K562 (cell line): ENCODE measurements around the gene CCDC3. TPM values are rescaled to one million over a fixed set of nuclear protein-coding genes. Genes with fewer than 3 reads are reported as not detected.

Experiments used
- ATAC-seq: fragments of 200-7000 bp; cut with Tn5 transposase; 3 replicates; pipeline ENCODE4 v1.9.1; 2020; ENCODE audit warnings: moderate library complexity
- BruUV-seq: library from RNA; stranded (reverse); fragments of 400-500 nt; replicated peaks from 2 replicates; lab custom pipeline; 2021; lab: Mats Ljungman, UMichigan
- CTCF ChIA-PET: fragments of 300-600 bp; formaldehyde crosslinking; extraction: SDS; loops from one replicate; lab custom pipeline; 2021; ENCODE audit warnings: low intra/inter-chr PET ratio; lab: Yijun Ruan, JAX
- POLR2A ChIA-PET: fragments of 300-600, 350-650 bp; sonication (Branson Sonifier 250); formaldehyde crosslinking; extraction: SDS; loops from one replicate; lab custom pipeline; 2021; ENCODE audit warnings: antibody characterized with exemption, inconsistent platforms; lab: Yijun Ruan, JAX
- DNase-seq, 4 experiments: peaks; one replicate each; pipeline versions ENCODE4 v3.0.0 to v3.0.0-alpha.2; 2011 to 2018; ENCODE audit warnings: low spot score in 3 of 4, mixed read lengths in 3 of 4; ENCODE audit errors: extremely low read depth in 1 of 4
- FAIRE-seq: peaks from 2 replicates; lab custom pipeline; 2011; peaks lifted over from hg19 to GRCh38; lab: Jason Lieb, UNC
- H2AFZ ChIP-seq: 2 replicates; pipeline ENCODE4 v1.6.0; 2011; ENCODE audit warnings: low read depth, low read length, control low read depth, inconsistent platforms
- H3K27ac ChIP-seq: fragments of 200-600 bp; 3 replicates; pipeline ENCODE4 v1.8.0; 2011; ENCODE audit warnings: low read depth, mild to moderate bottlenecking, control low read depth, inconsistent platforms, low read length, moderate library complexity, mixed read lengths; ENCODE audit errors: extremely low read depth
- H3K27me3 ChIP-seq, 2 experiments: fragments of 300-600 bp in 1 of 2; 2 replicates in 1 of 2; 3 replicates in 1 of 2; pipeline versions ENCODE4 v1.6.0 to v1.8.0; 2011; ENCODE audit warnings: inconsistent platforms in 2 of 2, low read length in 2 of 2, mild to moderate bottlenecking in 1 of 2, mixed read lengths in 1 of 2, moderate library complexity in 1 of 2; ENCODE audit not compliant: control insufficient read depth in 2 of 2, insufficient read depth in 2 of 2
- H3K36me3 ChIP-seq: fragments of 300-600 bp; 3 replicates; pipeline ENCODE4 v1.8.0; 2011; ENCODE audit warnings: mild to moderate bottlenecking, low read length, inconsistent platforms; ENCODE audit not compliant: control insufficient read depth, insufficient read depth
- H3K4me1 ChIP-seq, 2 experiments: fragments of 200-600 bp in 1 of 2; replicated peaks in 1 of 2; 2 replicates in 1 of 2; 3 replicates in 1 of 2; pipeline versions ENCODE4 v1.5.1 to v1.8.0; 2011; ENCODE audit warnings: inconsistent platforms in 2 of 2, low read length in 2 of 2, mild to moderate bottlenecking in 1 of 2, mixed read lengths in 1 of 2, moderate library complexity in 1 of 2; ENCODE audit not compliant: control insufficient read depth in 2 of 2, insufficient read depth in 2 of 2
- H3K4me2 ChIP-seq: 2 replicates; pipeline ENCODE4 v1.6.1; 2011; ENCODE audit warnings: low read length, control low read depth, inconsistent platforms, mixed read lengths; ENCODE audit not compliant: insufficient read depth
- H3K4me3 ChIP-seq: fragments of 200-600 bp; sonication (generic), shearing (Covaris generic); 2 replicates; pipeline ENCODE4 v1.5.1; 2016; ENCODE audit warnings: control low read depth, inconsistent platforms
- H3K79me2 ChIP-seq: fragments of 200-600 bp; 3 replicates; pipeline ENCODE4 v1.8.0; 2011; ENCODE audit warnings: low read length, inconsistent platforms; ENCODE audit not compliant: control insufficient read depth, insufficient read depth
- H3K9ac ChIP-seq, 2 experiments: 2 replicates each; pipeline versions ENCODE4 v1.6.0 to v1.6.1; 2011; ENCODE audit warnings: low read depth in 2 of 2, low read length in 2 of 2, control low read depth in 1 of 2, inconsistent platforms in 1 of 2, mild to moderate bottlenecking in 1 of 2, mixed read lengths in 1 of 2; ENCODE audit not compliant: insufficient read depth in 1 of 2
- H3K9me1 ChIP-seq: one replicate; pipeline ENCODE4 v1.6.0; 2011; ENCODE audit warnings: inconsistent platforms, mild to moderate bottlenecking, low read length, moderate library complexity; ENCODE audit not compliant: control insufficient read depth, insufficient read depth
- H3K9me3 ChIP-seq: replicated peaks from 2 replicates; pipeline ENCODE4 v1.5.1; 2011; ENCODE audit warnings: low read depth, low read length, inconsistent platforms; ENCODE audit not compliant: control insufficient read depth, insufficient read depth
- H4K20me1 ChIP-seq: replicated peaks from 2 replicates; pipeline ENCODE4 v1.6.1; 2011; ENCODE audit warnings: low read length, inconsistent platforms, mixed read lengths; ENCODE audit not compliant: control insufficient read depth, insufficient read depth
- CHCHD3 ChIP-seq: fragments of 250-450 bp; sonication (Bioruptor Pico); IDR thresholded peaks from 2 replicates; pipeline ENCODE4 v2.1.2; 2022; ENCODE audit warnings: mild to moderate bottlenecking
- LARP7 ChIP-seq: fragments of 450-650 bp; IDR thresholded peaks from 2 replicates; pipeline ENCODE4 v1.6.1; 2016
- RBM25 ChIP-seq: fragments of 200-400 bp; formaldehyde crosslinking; IDR thresholded peaks from 2 replicates; pipeline ENCODE4 v1.6.1; 2018; ENCODE audit warnings: low read length, low read depth, moderate library complexity; ENCODE audit not compliant: severe bottlenecking
- SMC3 ChIP-seq: conservative IDR thresholded peaks from 2 replicates; pipeline ENCODE4 v1.6.1; 2011; ENCODE audit warnings: low read depth, low read length, improper control_type of control experiment; ENCODE audit not compliant: insufficient read depth
- ZFP1 ChIP-seq: fragments of 450-650 bp; formaldehyde crosslinking; IDR thresholded peaks from 2 replicates; pipeline ENCODE4 v1.4.0; 2020; ENCODE audit warnings: mild to moderate bottlenecking, mixed read lengths
- ZFP91 ChIP-seq: sonication (generic); formaldehyde crosslinking; IDR thresholded peaks from 2 replicates; pipeline ENCODE4 v1.8.0; 2022; ENCODE audit warnings: mild to moderate bottlenecking, missing genetic modification reagents
- WGBS: fragments of 100-300 bp; shearing (Covaris generic); methylation state at CpG from one replicate; pipeline ENCODE4 v1.1.6; 2016; ENCODE audit warnings: low coverage, mixed read lengths; ENCODE audit not compliant: insufficient coverage; ENCODE audit errors: missing lambda C conversion rate; 5-methylcytosine and 5-hydroxymethylcytosine counted together
- in situ Hi-C: fragments of 300-500 bp; cut with MboI; formaldehyde crosslinking; loops from 4 replicates; pipeline ENCODE4 v1.15.0; 2018; ENCODE audit warnings: inconsistent platforms, mixed read lengths
- intact Hi-C: fragments of 100-400 bp; cut with micrococcal nuclease; formaldehyde crosslinking; loops from 2 replicates; pipeline ENCODE4 v1.14.2; 2022
- polyA plus RNA-seq, 8 experiments: library from polyadenylated mRNA; depleted of rRNA in 4 of 8; stranded (reverse) in 5 of 8; unstranded in 3 of 8; fragments of >200 nt; fragmentation: Nextera tagmentation in 2 of 8; fragmentation: Illumina TruSeq in 1 of 8; extraction: Ambion mirVana in 2 of 8; extraction: Trizol in 1 of 8; gene quantifications; 2 replicates each; pipeline versions ENCODE4 v1.2.1 to v1.2.3, GENCODE V29; 2011 to 2014; ENCODE audit warnings: inconsistent platforms in 1 of 8, missing spikeins in 1 of 8
- total RNA-seq, 7 experiments: library from RNA; depleted of rRNA in 6 of 7; stranded (reverse); fragments of >200 nt in 6 of 7; fragmentation: Illumina TruSeq in 2 of 7; extraction: Trizol in 2 of 7; gene quantifications; 2 replicates each; pipeline versions ENCODE4 v1.2.1 to v1.2.3, GENCODE V29; 2011 to 2021; ENCODE audit warnings: low replicate concordance in 1 of 7
- TF ChIP-seq, protein P1 (sequence below): IDR thresholded peaks from 2 replicates; pipeline ENCODE4 v1.6.1; 2011; ENCODE audit not compliant: insufficient read length; ENCODE audit errors: extremely low read depth
- TF ChIP-seq, protein P2 (sequence below), 2 experiments: fragments of 450-650 bp; formaldehyde crosslinking in 1 of 2; IDR thresholded peaks; 2 replicates each; pipeline versions ENCODE4 v1.4.0 to v1.6.1; 2014 to 2020; ENCODE audit warnings: mild to moderate bottlenecking in 2 of 2, borderline replicate concordance in 1 of 2, low read depth in 1 of 2
- TF ChIP-seq, protein P3 (sequence below), 2 experiments: fragments of 250-450 bp in 1 of 2; fragments of 450-650 bp in 1 of 2; sonication (Bioruptor Pico) in 1 of 2; IDR thresholded peaks; 2 replicates each; pipeline versions ENCODE4 v1.6.1 to v1.8.0; 2016 to 2021; ENCODE audit warnings: mild to moderate bottlenecking in 2 of 2, moderate library complexity in 2 of 2, missing compliant biosample characterization in 1 of 2, missing genetic modification characterization in 1 of 2

CCDC3 gene
- total and polyA plus RNA-seq, 9 of the 15 experiments (the other 6 are each of a cell fraction or from before 2014, with no cell fraction given), result not detected

- TF ChIP-seq, protein P1, sequence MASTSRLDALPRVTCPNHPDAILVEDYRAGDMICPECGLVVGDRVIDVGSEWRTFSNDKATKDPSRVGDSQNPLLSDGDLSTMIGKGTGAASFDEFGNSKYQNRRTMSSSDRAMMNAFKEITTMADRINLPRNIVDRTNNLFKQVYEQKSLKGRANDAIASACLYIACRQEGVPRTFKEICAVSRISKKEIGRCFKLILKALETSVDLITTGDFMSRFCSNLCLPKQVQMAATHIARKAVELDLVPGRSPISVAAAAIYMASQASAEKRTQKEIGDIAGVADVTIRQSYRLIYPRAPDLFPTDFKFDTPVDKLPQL, result no peak
- no peak for TF ChIP-seq ZFP91
- TF ChIP-seq, all 486 proteins: peak for 0
These were observed 84.9 kb downstream of the CCDC3 start (continued) for GRCh38 chr10:12916587-12916986.

DNA sequence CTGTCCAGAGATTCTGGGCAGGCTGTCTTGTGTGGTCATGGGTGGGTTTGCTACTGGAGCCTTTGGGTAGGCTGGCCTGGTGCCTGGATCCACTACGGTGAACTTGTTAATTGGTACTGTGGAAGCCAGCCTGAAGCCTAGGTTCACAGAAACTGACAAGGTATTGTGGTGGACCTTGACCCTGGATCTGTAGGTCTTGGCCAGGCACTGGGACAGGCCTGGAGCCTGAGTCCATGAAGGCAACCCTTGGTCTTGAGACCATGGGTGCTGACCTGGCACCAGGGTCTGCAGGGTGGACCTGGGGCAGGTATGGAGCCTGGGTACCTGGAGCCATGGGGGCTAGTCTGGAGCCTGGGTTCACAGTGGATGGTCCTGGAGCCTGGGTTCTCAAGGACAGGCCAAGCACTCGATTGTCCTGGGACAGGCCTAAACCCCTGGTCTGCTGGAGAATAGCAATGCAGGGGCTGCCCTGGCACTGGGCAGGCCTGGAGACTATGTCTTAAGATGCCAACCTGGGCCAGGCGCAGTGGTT lies 85.8 kb downstream of the CCDC3 start:
- Histone ChIP-seq H3K9ac (no peak overlapping the region), H3K79me2 (no peaks in the 10 kb centered on the region), H2AFZ (no peak overlapping the region), H3K4me1 (no peaks in the 10 kb centered on the region), H3K4me2 (no peak overlapping the region), H3K27me3 (no peaks in the 10 kb centered on the region), H3K27ac (no peak overlapping the region), H3K9me3 (no peaks in the 10 kb centered on the region), H4K20me1 (no peaks in the 10 kb centered on the region), H3K36me3 (no peaks in the 10 kb centered on the region), H3K4me3 (no peak overlapping the region), H3K9me1 (no peaks in the 10 kb centered on the region)
- DNase-seq (no peak), FAIRE-seq (no peak), ATAC-seq (no peak)
- CTCF ChIA-PET, result no interaction called here
- no TSS peak for BruUV-seq
- intact Hi-C loops (no loop called here), in situ Hi-C loops (no loop called here)
- POLR2A ChIA-PET, result no interaction called here
- WGBS, result 6% methylated on average over 3 of the region's 3 CpGs
- no peak for TF ChIP-seq CHCHD3 (CRISPR knock-in tag)
- TF ChIP-seq, protein P2, sequence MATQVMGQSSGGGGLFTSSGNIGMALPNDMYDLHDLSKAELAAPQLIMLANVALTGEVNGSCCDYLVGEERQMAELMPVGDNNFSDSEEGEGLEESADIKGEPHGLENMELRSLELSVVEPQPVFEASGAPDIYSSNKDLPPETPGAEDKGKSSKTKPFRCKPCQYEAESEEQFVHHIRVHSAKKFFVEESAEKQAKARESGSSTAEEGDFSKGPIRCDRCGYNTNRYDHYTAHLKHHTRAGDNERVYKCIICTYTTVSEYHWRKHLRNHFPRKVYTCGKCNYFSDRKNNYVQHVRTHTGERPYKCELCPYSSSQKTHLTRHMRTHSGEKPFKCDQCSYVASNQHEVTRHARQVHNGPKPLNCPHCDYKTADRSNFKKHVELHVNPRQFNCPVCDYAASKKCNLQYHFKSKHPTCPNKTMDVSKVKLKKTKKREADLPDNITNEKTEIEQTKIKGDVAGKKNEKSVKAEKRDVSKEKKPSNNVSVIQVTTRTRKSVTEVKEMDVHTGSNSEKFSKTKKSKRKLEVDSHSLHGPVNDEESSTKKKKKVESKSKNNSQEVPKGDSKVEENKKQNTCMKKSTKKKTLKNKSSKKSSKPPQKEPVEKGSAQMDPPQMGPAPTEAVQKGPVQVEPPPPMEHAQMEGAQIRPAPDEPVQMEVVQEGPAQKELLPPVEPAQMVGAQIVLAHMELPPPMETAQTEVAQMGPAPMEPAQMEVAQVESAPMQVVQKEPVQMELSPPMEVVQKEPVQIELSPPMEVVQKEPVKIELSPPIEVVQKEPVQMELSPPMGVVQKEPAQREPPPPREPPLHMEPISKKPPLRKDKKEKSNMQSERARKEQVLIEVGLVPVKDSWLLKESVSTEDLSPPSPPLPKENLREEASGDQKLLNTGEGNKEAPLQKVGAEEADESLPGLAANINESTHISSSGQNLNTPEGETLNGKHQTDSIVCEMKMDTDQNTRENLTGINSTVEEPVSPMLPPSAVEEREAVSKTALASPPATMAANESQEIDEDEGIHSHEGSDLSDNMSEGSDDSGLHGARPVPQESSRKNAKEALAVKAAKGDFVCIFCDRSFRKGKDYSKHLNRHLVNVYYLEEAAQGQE (IDR thresholded peaks at IDR 0.05; ENCODE audit: borderline replicate concordance), result no peak
- TF ChIP-seq, protein P2 (CRISPR knock-in tag; IDR thresholded peaks at IDR 0.05; ENCODE audit: low read depth), result no peak
- TF ChIP-seq, protein P3, sequence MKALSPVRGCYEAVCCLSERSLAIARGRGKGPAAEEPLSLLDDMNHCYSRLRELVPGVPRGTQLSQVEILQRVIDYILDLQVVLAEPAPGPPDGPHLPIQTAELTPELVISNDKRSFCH (CRISPR knock-in tag; IDR thresholded peaks at IDR 0.05), result no peak
- TF ChIP-seq, protein P3 (tag; IDR thresholded peaks at IDR 0.05), result no peak
- no peak for TF ChIP-seq ZFP1 (CRISPR knock-in tag)
- TF ChIP-seq SMC3, result no peak
- TF ChIP-seq LARP7, result no peak
- no peak for TF ChIP-seq RBM25
